ENCODE data around the gene KIF23.

KIF23 gene

GRCh38 chr15:69417581-69417980, 3.4 kb downstream of the KIF23 start:
- Histone ChIP-seq H3K36me3 (replicated peaks) (peaks cover 2% of the 10 kb centered on the region), H3K27ac (no peak overlapping the region), H3K4me3 (ENCODE audit: low read depth, low read length) (no peak overlapping the region), H3K27me3 (replicated peaks) (no peaks in the 10 kb centered on the region)
- TF ChIP-seq CTCF (IDR thresholded peaks at IDR 0.05; ENCODE audit: low read depth, low read length, missing control alignments) = no peak
- DNase-seq = no peak
- in situ Hi-C loops (cut with HindIII; ENCODE audit: low pct_ligation_motif_present, low sequenced_read_pairs) = no loop called here

GRCh38 chr15:69421498-69421897, 7.3 kb downstream of the KIF23 start:
- in situ Hi-C loops (cut with HindIII; ENCODE audit: low pct_ligation_motif_present, low sequenced_read_pairs) = no loop called here
- no peak for TF ChIP-seq CTCF (IDR thresholded peaks at IDR 0.05; ENCODE audit: low read depth, low read length, missing control alignments)
- H3K4me3 ChIP-seq (ENCODE audit: low read depth, low read length) = no peak overlapping the region
- peaks cover 11% of the 10 kb centered on the region for H3K36me3 ChIP-seq (replicated peaks)
- no peak for DNase-seq
- H3K27ac ChIP-seq = no peak overlapping the region
- H3K27me3 ChIP-seq (replicated peaks) = no peaks in the 10 kb centered on the region

GRCh38 chr15:69422336-69422895, 8.3 kb downstream of the KIF23 start:
- H3K36me3 ChIP-seq (replicated peaks) = peaks cover 12% of the 10 kb centered on the region
- H3K4me3 ChIP-seq (ENCODE audit: low read depth, low read length) = no peak overlapping the region
- no peak for DNase-seq
- in situ Hi-C loops (cut with HindIII; ENCODE audit: low pct_ligation_motif_present, low sequenced_read_pairs) = no loop called here
- no peak for TF ChIP-seq CTCF (IDR thresholded peaks at IDR 0.05; ENCODE audit: low read depth, low read length, missing control alignments)
- H3K27ac ChIP-seq = no peak overlapping the region
- H3K27me3 ChIP-seq (replicated peaks) = no peaks in the 10 kb centered on the region

GRCh38 chr15:69424001-69424400, 9.9 kb downstream of the KIF23 start:
- Histone ChIP-seq H3K27me3 (replicated peaks) (no peaks in the 10 kb centered on the region), H3K36me3 (replicated peaks) (peaks cover 17% of the 10 kb centered on the region), H3K4me3 (ENCODE audit: low read depth, low read length) (no peak overlapping the region), H3K27ac (no peak overlapping the region)
- in situ Hi-C loops (cut with HindIII; ENCODE audit: low pct_ligation_motif_present, low sequenced_read_pairs) = no loop called here
- no peak for DNase-seq
- TF ChIP-seq CTCF (IDR thresholded peaks at IDR 0.05; ENCODE audit: low read depth, low read length, missing control alignments) = no peak

GRCh38 chr15:69424748-69425413, 10.7 kb downstream of the KIF23 start:
- Histone ChIP-seq H3K4me3 (ENCODE audit: low read depth, low read length) (no peak overlapping the region), H3K27me3 (replicated peaks) (no peaks in the 10 kb centered on the region), H3K27ac (no peak overlapping the region), H3K36me3 (replicated peaks) (peaks cover 17% of the 10 kb centered on the region)
- in situ Hi-C loops (cut with HindIII; ENCODE audit: low pct_ligation_motif_present, low sequenced_read_pairs) = no loop called here
- TF ChIP-seq CTCF (IDR thresholded peaks at IDR 0.05; ENCODE audit: low read depth, low read length, missing control alignments) = no peak
- no peak for DNase-seq

- H3K36me3 ChIP-seq (replicated peaks) = no peaks in the 10 kb centered on the region
- no peak for DNase-seq
- H3K4me3 ChIP-seq (ENCODE audit: low read depth, low read length) = no peak overlapping the region
- no peak overlapping the region for H3K27ac ChIP-seq
- in situ Hi-C loops (cut with HindIII; ENCODE audit: low pct_ligation_motif_present, low sequenced_read_pairs) = no loop called here
- H3K27me3 ChIP-seq (replicated peaks) = no peaks in the 10 kb centered on the region
- TF ChIP-seq CTCF (IDR thresholded peaks at IDR 0.05; ENCODE audit: low read depth, low read length, missing control alignments) = no peak
These were observed 19.7 kb downstream of the KIF23 start for GRCh38 chr15:69433831-69434230.

Data from brain microvascular endothelial cell (primary cell).